B cell (primary cell): ENCODE data around the gene MIP.

Experiments used
- CTCF ChIP-seq: fragments of 200-600 bp; IDR thresholded peaks from one replicate; pipeline ENCODE4 v1.8.0; 2022; ENCODE audit warnings: antibody characterized with exemption, mild to moderate bottlenecking
- EZH2 ChIP-seq: IDR thresholded peaks from 2 replicates; pipeline ENCODE4 v1.6.1; 2012; ENCODE audit warnings: borderline replicate concordance, low read depth, mild to moderate bottlenecking, moderate library complexity, low read length; ENCODE audit not compliant: insufficient read depth, poor library complexity, severe bottlenecking

- TF ChIP-seq CTCF = no peak
- no peak for TF ChIP-seq EZH2
These were observed 3.3 kb downstream of the MIP start for GRCh38 chr12:56451147-56451546.
